Esophagus (tissue), 2 donors: Measurements from ENCODE around the gene TLE3. TPM values are rescaled to one million over a fixed set of nuclear protein-coding genes. Genes with fewer than 3 reads are reported as not detected.

Experiments used
- H3K27ac ChIP-seq, 2 donors: one replicate each; pipeline ENCODE4 v1.5.1; 2013; ENCODE audit warnings: low read depth in 2 of 2, mild to moderate bottlenecking in 2 of 2, inconsistent platforms in 1 of 2, low read length in 1 of 2, moderate library complexity in 1 of 2
- H3K27me3 ChIP-seq, 2 donors: one replicate each; pipeline ENCODE4 v1.6.1; 2013; ENCODE audit warnings: low read length in 2 of 2, control low read depth in 1 of 2, mild to moderate bottlenecking in 1 of 2; ENCODE audit not compliant: insufficient read depth in 2 of 2, control insufficient read depth in 1 of 2
- H3K36me3 ChIP-seq, 2 donors: one replicate each; pipeline ENCODE4 v1.6.1; 2013; ENCODE audit warnings: low read length in 1 of 2; ENCODE audit not compliant: control insufficient read depth in 2 of 2, insufficient read depth in 2 of 2
- H3K4me1 ChIP-seq, 2 donors: one replicate each; pipeline ENCODE4 v1.6.1; 2013; ENCODE audit warnings: low read length in 1 of 2; ENCODE audit not compliant: control insufficient read depth in 2 of 2, insufficient read depth in 2 of 2
- H3K4me3 ChIP-seq, 2 donors: one replicate each; pipeline ENCODE4 v1.5.1; 2013; ENCODE audit warnings: low read length in 2 of 2, mild to moderate bottlenecking in 2 of 2, low read depth in 1 of 2, moderate library complexity in 1 of 2
- H3K9me3 ChIP-seq, 2 donors: one replicate each; pipeline ENCODE4 v1.6.1; 2013; ENCODE audit warnings: mild to moderate bottlenecking in 2 of 2, low read depth in 1 of 2, low read length in 1 of 2, moderate library complexity in 1 of 2; ENCODE audit not compliant: control insufficient read depth in 2 of 2, insufficient read depth in 1 of 2
- WGBS, 2 donors: extraction: QIAGEN DNeasy Blood & Tissue Kit; methylation state at CpG; one replicate each; pipeline ENCODE4 v1.1.7; 2013; 5-methylcytosine and 5-hydroxymethylcytosine counted together
- polyA plus RNA-seq, 2 donors: library from polyadenylated mRNA; stranded (reverse); fragments of 200-250 nt; gene quantifications; one replicate each; pipeline ENCODE4 v1.2.3, GENCODE V29; 2013
- donor health status: healthy with polysubstance abuse.
- donor health status: Bipolar disorder and iron deficiency.

TLE3 gene
- polyA plus RNA-seq, 2 donors = 33.1 to 43.9 TPM

GRCh38 chr15:70080347-70080746, 17.4 kb downstream of the TLE3 start:
- no peaks in the 10 kb centered on the region for H3K27me3 ChIP-seq
- H3K36me3 ChIP-seq = peaks cover 22 to 33% of the 10 kb centered on the region in 2 donors
- no peaks in the 10 kb centered on the region for H3K9me3 ChIP-seq
- no peaks in the 10 kb centered on the region for H3K4me1 ChIP-seq
- WGBS, 2 donors = 73 to 96% methylated on average over 6 of the region's 6 CpGs
- no peak overlapping the region for H3K4me3 ChIP-seq
- no peak overlapping the region for H3K27ac ChIP-seq

DNA sequence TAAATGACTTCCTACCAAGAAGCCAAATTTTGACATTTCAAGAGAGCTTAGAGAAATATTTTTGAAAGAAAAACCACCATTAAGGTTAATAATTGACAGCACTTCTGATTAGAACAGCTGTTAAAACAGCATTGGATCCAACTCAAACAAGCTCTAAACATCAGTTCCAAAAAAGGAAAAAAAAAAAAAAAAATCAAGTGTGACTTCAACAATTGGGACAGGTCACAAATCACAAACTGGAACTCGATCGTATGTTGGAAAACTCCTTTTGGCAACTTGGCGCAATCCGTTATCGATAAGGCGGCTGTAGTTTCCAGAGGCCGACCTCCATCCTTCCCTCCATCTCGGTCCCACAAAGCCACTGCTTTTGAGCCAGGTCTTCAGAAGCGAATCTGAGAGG, 17.8 kb downstream of the TLE3 start:
- Histone ChIP-seq H3K36me3 (peaks cover 19 to 33% of the 10 kb centered on the region in 2 donors), H3K4me3 (no peak overlapping the region), H3K4me1 (no peaks in the 10 kb centered on the region), H3K9me3 (no peaks in the 10 kb centered on the region), H3K27ac (no peak overlapping the region), H3K27me3 (no peaks in the 10 kb centered on the region)
- WGBS, 2 donors = 73 to 91% methylated on average over 9 of the region's 9 CpGs

- WGBS, 2 donors = 71 to 88% methylated on average over 13 of the region's 13 CpGs
- Histone ChIP-seq H3K4me3 (no peak overlapping the region), H3K27me3 (no peaks in the 10 kb centered on the region), H3K9me3 (no peaks in the 10 kb centered on the region), H3K4me1 (no peaks in the 10 kb centered on the region), H3K27ac (no peak overlapping the region), H3K36me3 (peaks cover 21 to 34% of the 10 kb centered on the region in 2 donors)
These were observed 18.9 kb downstream of the TLE3 start for GRCh38 chr15:70078578-70079417.

DNA sequence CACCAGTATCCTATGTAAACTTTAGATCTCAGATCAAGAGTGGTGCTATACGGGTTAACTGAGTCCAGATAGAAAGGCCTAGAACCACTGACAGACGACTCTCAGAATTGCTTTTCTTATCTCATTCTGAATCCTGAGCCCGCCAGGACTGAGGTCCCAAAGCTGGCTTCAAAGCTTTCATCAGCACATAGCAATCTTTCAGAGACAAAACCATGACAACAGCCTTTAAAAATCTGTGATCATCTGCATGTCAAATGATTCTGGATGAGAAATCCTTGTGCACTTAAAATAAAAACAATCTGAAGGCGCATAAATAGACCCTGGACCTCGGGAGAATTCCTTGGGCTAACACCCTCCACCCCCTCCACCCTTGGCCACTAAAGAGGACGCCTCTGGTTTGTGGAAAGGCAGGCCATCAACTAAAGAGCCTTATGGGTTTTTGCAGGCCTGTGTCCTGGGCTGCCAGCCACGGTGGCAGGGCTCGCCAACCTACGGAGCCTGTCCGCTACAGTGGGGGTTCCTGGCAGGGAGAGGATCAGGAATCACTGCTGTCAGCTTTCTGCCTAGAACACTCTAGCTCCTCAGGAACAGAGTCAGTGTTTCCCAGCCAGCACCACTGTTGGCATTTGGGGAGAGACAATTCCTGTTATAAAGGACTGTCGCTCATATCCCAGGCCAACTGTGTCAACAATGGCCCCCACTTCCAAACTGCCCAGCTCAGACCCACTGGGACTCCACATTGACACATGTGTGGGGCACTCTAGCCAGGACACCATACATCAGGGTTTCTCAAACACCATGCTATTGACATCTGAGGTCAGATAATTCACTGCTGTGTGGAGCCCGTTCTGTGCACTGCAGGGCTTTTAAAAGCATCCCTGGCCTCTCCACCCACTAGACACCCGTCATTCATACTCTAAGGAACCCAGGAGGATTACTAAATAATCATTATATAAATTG, 20.2 kb downstream of the TLE3 start:
- H3K27ac ChIP-seq = no peak overlapping the region
- no peak overlapping the region for H3K4me3 ChIP-seq
- no peaks in the 10 kb centered on the region for H3K27me3 ChIP-seq
- no peaks in the 10 kb centered on the region for H3K4me1 ChIP-seq
- 81 to 82% methylated on average over 13 of the region's 13 CpGs for WGBS, 2 donors
- no peaks in the 10 kb centered on the region for H3K9me3 ChIP-seq
- H3K36me3 ChIP-seq = peaks cover 32 to 42% of the 10 kb centered on the region in 2 donors

GRCh38 chr15:70074380-70074779, 23.3 kb downstream of the TLE3 start:
- Histone ChIP-seq H3K4me3 (no peak overlapping the region), H3K9me3 (no peaks in the 10 kb centered on the region), H3K27ac (no peak overlapping the region), H3K36me3 (peaks cover 26 to 61% of the 10 kb centered on the region in 2 donors), H3K4me1 (no peaks in the 10 kb centered on the region), H3K27me3 (no peaks in the 10 kb centered on the region)
- WGBS, 2 donors = 95 to 97% methylated on average over 13 of the region's 13 CpGs

GRCh38 chr15:70072479-70072878, 25.2 kb downstream of the TLE3 start:
- Histone ChIP-seq H3K4me3 (no peak overlapping the region), H3K27me3 (no peaks in the 10 kb centered on the region), H3K9me3 (no peaks in the 10 kb centered on the region), H3K27ac (no peak overlapping the region), H3K36me3 (peaks cover 28 to 58% of the 10 kb centered on the region in 2 donors), H3K4me1 (no peaks in the 10 kb centered on the region)
- 94 to 98% methylated on average over 3 of the region's 3 CpGs for WGBS, 2 donors

DNA sequence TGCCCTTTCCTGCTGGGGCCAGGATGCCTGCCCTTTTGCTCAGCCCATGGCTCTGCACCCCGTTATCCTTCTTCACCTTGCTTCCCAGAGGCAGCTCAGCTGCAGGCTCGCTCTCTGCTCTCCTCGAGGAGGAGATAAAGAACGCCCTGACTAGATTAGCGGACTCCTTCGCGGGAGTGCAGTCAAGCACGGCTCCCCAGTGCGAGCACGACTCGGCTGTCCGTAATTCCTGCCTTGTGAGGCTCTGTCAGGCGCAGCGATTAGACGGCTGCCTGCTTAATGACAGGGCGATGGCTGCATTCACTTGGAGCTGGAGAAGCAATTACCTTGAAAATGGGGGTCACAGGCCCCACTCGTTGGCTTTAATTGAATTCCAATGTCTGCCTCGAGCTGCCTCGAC, 25.9 kb downstream of the TLE3 start:
- Histone ChIP-seq H3K4me3 (no peak overlapping the region), H3K27me3 (no peaks in the 10 kb centered on the region), H3K36me3 (peaks cover 28 to 61% of the 10 kb centered on the region in 2 donors), H3K4me1 (no peaks in the 10 kb centered on the region), H3K27ac (no peak overlapping the region), H3K9me3 (no peaks in the 10 kb centered on the region)
- WGBS, 2 donors = 94% methylated on average over 19 of the region's 19 CpGs

DNA sequence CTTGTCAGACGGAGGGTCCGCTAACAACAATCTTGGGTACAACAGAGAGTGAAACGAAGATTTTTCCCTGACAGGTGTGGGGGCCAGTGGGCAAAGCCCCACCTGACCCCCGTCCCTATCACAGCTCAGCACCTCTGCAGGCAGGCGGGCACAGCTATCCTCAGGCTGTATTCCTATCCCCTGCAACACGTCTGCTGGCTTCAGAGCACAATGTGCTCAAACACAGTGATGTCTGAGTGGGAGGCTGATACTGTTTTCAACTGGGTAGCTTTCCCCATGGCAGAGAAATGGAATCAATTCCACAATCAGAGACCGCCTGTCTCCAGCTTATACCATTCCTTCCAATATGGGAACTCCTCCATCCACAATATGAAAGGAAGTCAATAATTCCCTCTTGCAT, 28.0 kb downstream of the TLE3 start:
- H3K36me3 ChIP-seq = peaks cover 26 to 73% of the 10 kb centered on the region in 2 donors

GRCh38 chr15:70068783-70069565, 28.7 kb downstream of the TLE3 start:
- WGBS, 2 donors = 76 to 87% methylated on average over 9 of the region's 9 CpGs
- Histone ChIP-seq H3K36me3 (peaks cover 21 to 69% of the 10 kb centered on the region in 2 donors), H3K9me3 (no peaks in the 10 kb centered on the region), H3K27ac (no peak overlapping the region), H3K27me3 (no peaks in the 10 kb centered on the region), H3K4me1 (no peaks in the 10 kb centered on the region), H3K4me3 (no peak overlapping the region)

More for the DNA sequence above, 28.0 kb downstream of the TLE3 start:
- Histone ChIP-seq H3K4me1 (no peaks in the 10 kb centered on the region), H3K4me3 (no peak overlapping the region), H3K27me3 (no peaks in the 10 kb centered on the region), H3K9me3 (no peaks in the 10 kb centered on the region), H3K27ac (no peak overlapping the region)
- 93 to 97% methylated on average over 7 of the region's 7 CpGs for WGBS, 2 donors
